Effector CD8-positive, alpha-beta T cell (primary cell): ENCODE results near the gene RCN2.
A peak's percentile ranks its signal among the peaks of the same experiment; 100 is the strongest.
"Not testable (repeated sequence)": the region's sequence is repeated elsewhere in the genome, so short reads cannot be mapped to it uniquely, and the experiment has no call there.

Experiments used
- DNase-seq: peaks from one replicate; lab custom pipeline; 2025; lab: John Stamatoyannopoulos, UW

RCN2 gene

DNA sequence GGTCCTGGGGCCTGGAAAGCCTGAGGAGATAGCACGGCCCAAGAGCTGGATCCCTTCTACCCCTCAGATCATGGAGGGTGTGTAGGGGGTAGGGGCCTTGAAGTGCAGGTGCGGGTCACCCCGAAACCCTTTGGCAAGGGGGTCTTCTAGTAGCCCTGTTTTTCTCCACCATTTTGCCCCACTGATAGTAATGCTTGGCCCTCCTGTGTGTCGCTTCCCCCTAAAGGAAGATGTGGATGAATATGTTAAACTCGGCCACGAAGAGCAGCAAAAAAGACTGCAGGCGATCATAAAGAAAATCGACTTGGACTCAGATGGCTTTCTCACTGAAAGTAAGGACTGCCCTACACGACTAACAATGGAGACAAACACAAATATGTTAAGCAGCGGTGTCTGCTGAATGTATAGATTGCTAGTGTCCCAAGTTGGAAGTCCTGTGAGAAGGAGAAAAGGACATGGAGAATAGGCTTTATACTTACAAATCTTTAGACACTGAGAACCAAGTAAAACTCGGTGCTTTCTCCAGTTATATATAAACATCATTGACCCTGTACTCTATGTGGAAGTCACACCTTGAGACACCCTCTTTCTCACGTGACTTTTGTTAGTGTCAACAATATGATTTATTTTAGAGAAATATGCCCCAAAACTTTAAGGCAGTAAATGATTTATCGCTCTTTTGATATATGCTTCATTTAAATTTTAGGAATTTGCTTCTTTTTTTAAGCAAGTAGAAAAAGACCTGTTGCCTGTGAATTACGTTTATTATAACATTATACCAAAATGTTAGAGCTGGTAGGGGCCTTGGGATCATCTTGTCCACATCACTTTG is 802 bp downstream of the RCN2 start:
- peak; percentile 5 for DNase-seq

GRCh38 chr15:76935620-76936019 is 4.1 kb downstream of the RCN2 start:
- no peak for DNase-seq

GRCh38 chr15:76936671-76937070 is 5.1 kb downstream of the RCN2 start:
- DNase-seq, result no peak

DNA sequence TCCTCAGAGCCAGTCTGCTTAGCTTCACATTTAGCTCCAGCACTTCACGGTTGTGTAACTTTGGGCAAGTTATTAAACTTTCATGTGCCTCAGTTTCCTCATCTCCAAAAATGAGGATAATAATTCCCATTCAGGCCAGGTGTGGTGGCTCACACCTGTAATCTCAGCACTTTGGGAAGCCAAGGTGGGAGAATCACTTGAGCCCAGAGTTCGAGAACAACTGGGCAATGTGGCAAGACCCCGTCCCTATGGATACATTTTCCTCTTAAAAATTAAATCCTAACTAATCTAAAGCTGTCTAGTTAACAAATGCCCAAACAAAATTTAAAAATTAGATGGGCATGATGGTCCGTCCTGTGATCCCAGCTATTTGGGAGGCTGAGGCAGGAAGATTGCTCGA is 7.2 kb downstream of the RCN2 start:
- no peak for DNase-seq

- DNase-seq, result no peak
Measured at GRCh38 chr15:76939715-76940114, 8.2 kb downstream of the RCN2 start.

- DNase-seq, result no peak
Measured at GRCh38 chr15:76941636-76942035, 10.1 kb downstream of the RCN2 start.

- no peak for DNase-seq
Measured at GRCh38 chr15:76942331-76942730, 10.8 kb downstream of the RCN2 start.

GRCh38 chr15:76945494-76946093 is 14.0 kb downstream of the RCN2 start:
- DNase-seq, result no peak

DNA sequence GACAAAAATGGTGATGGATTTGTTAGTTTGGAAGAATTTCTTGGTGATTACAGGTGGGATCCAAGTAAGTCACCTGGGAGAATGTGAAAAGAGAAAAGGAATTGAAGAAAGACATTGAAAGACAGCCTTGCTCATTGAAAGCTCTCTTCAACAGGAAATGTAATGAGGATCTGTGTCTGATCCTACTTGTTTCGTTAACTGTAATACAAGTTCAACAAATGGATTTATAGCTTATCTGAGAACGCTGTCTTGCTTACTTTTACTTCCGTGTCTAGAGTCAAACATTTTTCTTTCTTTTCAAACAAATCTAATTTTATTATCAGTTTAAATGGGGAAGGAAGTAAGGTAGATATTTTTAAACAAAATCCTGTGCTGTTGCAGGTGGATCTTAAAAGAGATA is 15.9 kb downstream of the RCN2 start:
- DNase-seq, result no peak

DNA sequence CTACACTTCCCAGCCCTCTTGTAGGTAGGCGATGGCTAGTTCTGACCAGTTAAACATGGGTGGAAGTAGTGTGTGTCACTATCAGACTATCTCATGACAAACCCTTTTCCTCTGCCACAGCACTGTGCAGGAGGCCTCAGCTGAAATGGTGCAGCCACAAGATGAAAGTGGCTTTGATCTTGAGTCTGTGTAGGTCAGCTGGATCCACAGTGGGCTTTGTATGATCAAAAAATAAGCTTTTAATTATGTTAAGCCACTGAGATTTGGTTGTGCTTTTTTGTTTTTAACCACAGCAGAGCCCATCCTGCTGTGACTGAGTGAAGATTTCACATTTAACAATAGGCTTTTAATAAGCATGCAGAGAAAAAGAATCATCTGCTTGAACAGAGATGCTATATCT is 19.7 kb downstream of the RCN2 start:
- DNase-seq, result no peak

DNA sequence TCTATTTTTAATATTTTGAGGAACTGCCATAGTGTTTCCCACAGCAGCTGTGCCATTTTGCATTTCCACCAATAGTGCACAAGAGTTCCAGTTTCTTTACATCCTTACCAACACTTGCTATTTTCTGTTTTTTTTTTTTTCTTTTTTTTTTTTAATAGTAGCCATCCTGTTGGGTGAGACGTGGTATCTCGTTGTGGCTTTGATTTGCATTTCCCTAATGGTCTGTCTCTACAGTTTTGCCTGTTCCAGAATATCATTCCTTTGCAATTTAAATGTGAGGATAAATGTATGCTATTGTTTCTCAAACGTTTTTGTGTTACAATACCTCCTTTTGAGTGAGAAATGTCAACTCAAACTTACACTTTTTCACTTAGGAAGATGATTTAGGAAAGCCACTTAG is 22.4 kb downstream of the RCN2 start:
- no peak for DNase-seq

DNA sequence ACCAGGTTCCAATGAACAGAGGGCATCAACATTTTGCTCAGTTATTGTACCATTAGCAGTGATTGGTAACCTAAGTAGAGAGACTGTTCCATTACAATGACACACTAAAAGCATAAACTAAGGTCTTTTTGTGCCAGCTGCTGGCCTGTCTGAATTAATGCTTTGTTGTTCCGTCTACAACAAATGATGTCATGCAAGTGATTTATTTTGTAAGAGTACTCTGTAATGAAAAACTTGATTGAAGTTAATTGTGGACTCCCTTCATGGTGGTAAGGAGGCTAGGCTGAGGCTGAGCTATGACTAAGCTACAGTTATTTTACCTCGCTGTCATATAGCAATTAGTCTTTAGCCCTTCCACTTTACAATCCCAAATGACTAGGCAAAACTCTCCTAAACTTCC is 23.2 kb downstream of the RCN2 start:
- no peak for DNase-seq

DNA sequence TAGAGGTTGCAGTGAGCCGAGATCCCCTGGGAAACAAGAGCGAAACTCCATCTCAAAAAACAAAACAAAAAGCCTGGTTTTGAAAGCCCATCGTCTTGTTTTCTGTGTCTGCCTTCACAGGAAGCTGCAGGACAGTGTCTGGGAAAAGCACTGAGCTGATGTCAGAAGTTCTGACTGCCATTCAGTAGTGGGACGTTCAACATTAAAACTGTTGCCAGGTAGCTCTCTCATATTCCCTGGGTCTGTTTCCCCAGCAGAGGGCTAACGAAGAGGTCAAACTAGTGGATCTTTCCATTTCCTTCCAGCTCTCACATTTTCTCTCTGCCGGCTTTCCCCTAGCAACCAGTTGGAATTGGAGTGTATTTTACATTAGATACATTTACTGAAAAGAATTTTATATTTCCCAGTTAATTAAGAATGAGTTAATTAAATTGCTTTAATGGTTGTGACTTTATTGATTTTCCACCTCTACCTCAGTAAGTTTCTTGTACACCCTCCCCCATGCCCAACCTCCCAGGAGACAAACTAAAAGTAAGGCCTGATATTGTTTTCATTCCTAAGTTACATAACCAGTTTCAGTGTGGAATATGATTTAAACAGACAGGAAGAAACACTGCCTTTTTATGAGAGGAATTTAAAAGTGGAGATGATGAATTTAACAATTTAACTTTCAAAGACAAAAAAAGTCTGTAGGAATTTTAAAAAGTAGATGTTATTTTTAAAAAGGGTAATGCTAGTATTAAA is 29.9 kb downstream of the RCN2 start:
- no peak for DNase-seq

DNA sequence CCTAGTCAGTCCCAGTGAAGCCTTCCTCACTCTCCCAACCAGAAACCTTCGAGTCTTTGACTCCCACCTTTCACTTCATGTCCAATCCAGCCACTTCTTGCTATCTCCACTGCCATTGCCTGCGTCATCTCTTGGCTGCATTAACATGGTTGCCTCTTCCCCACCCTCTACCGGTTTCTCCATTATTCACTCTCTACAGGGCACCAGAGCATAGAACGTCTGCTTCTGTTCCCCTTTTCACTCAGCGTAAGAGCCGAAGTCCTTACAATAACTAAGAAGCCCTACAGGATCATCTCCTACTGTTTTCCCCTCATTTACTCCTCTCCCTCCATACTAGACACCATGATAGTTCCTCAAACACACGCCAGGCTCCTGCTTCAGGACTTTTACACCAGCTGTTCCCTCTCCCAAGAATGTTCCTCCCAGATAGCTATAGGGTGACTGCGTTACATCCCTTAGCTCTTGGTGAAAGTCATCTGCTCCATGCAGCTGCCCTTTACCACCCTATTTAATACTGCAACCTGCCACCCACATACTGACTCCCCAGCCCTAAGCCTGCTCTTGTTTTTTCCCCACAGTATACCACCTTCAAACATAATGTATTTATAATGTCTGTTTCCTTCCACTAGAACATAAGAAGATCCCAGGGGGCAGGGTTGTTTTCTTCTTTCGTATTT is 30.9 kb downstream of the RCN2 start:
- no peak for DNase-seq

DNA sequence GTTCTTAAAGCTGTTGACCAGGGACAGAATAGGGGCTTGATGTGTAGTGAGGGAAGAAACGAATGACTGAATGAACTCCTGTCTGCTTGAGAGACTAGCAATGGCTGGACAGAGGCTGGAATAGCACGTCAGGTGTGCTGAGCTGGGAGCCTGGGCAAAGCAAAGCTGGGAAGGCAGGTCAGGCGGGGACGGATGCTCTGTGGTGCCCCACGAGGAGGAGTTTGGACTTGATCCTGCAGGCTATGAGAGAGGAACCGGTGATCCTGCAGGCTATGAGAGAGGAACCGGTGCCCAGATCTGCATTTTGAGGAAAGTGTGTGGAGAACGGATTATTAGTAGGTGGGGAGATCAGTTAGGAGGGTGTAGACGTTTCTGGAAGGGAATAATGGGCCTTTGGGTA is 32.0 kb downstream of the RCN2 start:
- DNase-seq, result no peak

GRCh38 chr15:76964157-76964556 is 32.6 kb downstream of the RCN2 start:
- DNase-seq, result no peak

GRCh38 chr15:76966051-76966450 is 34.5 kb downstream of the RCN2 start:
- DNase-seq, result not testable (repeated sequence)

DNA sequence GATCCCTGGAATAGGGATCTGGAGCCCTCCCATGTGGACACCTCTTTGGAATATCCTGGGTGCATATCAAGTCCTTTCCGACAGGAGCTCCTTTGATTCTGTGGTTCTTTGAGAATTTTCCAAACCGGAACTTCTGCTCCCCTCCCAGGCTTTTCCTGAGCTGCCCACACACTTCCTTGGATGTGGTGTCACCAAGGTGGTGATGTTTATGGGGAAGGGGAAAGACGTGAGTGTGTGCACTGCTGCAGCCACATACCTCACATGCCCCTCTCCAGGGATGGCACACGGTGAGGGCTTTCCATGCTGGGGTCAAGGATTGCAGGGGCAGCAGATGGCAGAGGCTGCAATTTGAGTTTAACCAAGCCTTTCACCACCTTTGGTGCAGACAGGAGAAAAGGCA is 35.5 kb downstream of the RCN2 start:
- DNase-seq, result no peak

- no peak for DNase-seq
Measured at GRCh38 chr15:76968306-76968705, 36.8 kb downstream of the RCN2 start.

- DNase-seq, result no peak
Measured at GRCh38 chr15:76972389-76973361, 41.1 kb downstream of the RCN2 start.

GRCh38 chr15:76973362-76973743 is 41.8 kb downstream of the RCN2 start:
- DNase-seq, result peak; percentile 44
